ENCODE results near the gene GALM.
"Not testable (repeated sequence)": the region's sequence is repeated elsewhere in the genome, so short reads cannot be mapped to it uniquely, and the experiment has no call there.

GALM gene

DNA sequence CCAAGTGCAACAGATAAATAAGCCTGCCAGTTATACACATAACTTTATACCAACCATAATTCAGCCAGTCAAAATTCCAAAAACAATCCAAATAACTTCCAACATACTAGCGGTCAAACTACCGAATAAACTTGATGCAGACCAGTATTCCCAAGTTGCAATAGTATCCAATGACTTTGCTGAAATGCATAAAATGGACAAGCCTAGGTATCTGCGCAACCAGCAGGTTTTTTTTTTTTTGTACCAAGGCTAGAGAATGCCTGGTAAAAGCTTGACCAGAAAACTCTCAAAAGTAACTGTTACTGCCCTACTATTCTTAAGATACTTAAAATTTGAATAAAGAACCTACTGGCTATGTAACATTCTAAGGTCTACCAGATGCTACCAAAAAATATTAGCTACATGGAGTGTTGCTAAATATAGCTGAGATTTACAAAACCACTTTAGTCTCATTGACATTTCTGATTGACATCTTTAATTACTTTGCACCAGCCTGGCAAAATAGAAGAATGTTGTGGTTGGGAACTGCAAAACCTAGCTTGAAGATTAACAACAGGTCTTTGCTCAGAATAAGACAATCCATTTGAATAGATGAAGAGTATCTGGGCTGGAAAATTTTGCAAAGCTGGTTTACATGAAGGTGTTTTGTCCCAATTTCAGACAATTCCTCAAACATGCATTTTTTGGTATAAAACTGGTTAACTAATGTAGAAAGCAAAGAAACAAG lies 77.9 kb downstream of the GALM start:
- DNase-seq: no peak

DNA sequence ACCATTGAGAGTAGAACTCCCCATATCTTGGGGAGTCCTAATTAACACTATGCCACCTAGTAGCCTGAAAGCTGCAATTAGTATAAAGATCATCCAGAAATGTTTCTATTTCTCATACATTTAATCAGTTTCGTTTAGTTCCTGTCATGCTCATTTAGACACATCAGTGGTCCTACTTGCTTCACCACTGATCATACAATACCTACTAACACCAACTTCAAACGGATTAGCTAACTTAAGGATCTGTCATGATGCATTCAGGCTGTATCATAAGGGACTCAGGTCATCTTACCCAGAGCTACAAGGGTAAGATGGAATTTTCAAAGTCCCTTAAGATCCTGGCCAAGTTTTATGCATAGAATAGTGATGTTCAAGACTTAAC lies 78.5 kb downstream of the GALM start:
- DNase-seq: no peak

DNA sequence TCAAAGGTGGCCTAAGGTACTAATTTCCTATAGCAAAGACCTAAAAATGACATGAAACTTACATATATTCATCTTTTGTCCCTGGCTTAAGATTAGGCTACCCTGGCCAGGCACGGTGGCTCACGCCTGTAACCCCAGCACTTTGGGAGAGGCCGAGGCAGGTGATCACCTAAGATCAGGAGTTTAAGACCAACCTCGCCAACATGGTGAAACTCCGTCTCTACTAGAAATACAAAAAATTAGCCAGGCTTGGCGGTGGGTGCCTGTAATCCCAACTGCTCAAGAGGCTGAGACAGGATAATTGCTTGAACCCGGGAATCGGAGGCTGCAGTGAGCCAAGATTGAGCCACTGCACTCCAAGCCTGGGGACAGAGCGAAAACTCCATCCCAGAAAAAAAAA lies 79.4 kb downstream of the GALM start:
- DNase-seq: no peak

DNA sequence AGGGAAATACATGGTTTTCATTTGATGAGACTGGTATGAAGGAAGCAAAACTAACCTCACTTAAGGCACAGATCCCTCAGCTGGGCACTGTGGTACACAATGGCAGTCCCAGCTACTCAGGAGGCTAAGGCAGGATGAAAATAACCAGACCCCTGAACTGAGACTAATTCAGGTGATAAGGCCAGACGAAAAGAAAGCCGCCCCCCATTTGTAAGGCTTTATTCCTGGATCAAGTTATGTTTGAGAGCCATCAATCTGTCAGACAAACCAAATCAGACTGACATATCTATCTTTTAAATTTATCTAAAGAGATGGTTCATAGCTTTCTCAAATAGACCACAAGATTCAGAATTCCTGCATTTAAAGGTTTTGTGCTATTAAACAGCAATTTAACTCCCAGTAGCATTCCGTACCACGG lies 81.1 kb downstream of the GALM start:
- DNase-seq: no peak

DNA sequence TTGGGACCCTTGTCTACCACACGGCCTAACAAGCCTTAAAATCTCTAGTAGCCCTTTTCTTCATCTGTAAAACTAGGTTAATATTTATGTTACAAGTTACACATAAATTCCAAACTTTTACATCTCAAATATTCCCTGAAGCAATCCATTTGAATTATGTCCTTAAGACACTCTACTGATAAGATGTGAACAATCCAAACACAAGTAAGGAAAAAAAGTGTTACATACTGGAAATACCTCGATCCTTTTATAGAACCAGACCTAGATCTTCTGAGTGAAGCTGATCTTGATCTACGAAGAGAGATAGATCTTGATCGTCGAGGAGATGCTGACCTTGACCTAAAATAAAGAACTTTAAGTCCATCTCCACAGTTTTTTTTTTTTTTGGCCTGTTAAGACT lies 81.9 kb downstream of the GALM start:
- DNase-seq: no peak

DNA sequence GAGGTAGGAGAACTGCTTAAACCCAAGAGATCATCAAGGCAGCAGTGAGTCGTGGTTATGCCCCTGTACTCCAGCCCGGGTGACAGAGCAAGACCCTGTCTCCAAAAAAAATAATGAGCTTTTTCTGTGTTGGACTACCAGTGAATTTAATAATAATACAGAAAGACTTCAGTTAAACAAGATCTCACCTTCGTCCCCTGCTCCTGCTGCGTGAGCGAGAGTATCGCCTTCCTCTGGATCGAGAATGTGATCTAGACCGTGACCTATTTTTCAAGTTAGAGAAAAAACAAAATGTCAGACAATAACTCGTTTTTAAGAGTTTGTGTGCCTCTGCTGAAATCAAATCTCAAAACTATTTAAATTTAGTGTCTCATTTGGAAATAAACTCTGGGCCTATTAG lies 82.5 kb downstream of the GALM start:
- no peak for DNase-seq

DNA sequence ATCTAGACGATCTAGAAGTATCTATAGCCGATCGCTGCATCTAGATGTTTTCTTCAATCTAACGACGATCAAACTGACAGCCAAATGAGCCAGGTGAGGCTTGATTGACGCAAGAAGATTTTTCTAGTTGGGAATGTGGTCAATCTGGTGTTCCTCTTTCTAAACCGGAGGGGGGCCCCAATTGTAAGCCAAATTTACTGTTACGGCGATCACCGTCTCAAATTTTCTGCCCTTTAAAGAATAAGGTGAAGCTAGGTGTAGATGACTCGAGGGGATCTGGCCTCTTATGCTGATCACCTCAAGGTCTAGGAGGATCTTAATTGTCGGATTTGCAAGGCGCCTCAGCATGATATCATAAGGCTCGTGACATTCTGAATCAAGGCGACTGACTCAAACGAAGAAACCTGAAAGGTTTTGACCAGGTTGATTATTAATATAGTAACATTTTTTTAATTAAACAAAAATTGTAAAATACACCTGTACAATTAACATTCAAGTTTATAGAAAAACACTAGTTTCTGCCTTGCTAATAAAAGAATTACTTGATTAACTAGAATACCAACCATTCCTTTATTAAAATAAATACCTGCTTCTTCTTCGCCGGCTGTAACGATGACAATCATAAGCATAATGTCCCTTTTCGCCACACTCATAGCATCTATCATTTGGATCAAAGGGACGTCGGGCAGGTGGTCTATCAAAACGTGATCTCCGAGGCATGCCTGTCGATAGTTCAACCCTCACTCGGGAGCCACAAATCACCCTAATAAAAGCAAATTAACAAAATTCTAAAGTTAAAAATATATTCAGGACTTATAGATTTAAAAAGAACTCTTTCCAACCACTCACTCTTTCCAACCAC lies 83.3 kb downstream of the GALM start:
- DNase-seq: no peak

DNA sequence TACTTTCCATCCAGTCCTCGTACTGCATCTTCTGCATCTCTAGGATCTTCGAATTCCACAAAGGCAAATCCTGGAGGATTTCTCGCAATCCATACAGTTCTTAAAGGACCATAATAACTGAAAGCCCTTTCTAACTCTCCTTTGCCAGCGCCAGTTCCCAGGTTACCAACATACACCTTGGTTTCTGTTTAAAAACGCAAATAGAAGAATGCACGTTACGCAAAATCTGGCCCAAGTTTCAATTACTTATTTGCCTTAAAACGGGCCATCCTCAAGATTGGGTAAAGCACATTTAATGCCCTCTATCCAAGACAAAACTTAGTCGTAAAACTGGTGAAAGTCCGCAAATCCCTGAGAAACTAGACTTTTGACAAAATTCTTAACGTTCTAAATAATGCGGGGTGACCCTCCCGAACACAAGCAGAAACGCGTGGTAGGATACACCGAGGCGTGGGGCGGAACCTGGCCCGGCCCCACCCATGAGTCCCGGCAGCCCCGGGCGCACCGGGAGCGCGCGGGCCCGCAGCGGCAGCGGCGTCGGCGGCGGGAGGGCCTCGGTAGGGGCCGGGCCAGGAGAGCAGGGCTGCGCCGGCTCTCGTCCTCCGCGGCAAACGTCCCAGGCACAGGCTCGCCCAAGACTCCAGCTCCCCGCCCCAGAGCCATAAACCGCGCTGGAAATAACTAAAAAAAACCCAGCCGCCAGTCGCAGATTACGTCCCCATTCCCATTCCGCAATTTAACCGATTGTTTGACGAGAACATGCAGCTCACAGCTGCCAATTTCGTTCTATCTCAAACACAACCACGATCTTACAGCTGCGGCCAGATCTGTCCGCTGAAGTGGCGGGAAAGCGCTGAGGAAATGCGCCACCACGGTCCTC lies 84.3 kb downstream of the GALM start:
- peak; percentile 54 for DNase-seq

DNA sequence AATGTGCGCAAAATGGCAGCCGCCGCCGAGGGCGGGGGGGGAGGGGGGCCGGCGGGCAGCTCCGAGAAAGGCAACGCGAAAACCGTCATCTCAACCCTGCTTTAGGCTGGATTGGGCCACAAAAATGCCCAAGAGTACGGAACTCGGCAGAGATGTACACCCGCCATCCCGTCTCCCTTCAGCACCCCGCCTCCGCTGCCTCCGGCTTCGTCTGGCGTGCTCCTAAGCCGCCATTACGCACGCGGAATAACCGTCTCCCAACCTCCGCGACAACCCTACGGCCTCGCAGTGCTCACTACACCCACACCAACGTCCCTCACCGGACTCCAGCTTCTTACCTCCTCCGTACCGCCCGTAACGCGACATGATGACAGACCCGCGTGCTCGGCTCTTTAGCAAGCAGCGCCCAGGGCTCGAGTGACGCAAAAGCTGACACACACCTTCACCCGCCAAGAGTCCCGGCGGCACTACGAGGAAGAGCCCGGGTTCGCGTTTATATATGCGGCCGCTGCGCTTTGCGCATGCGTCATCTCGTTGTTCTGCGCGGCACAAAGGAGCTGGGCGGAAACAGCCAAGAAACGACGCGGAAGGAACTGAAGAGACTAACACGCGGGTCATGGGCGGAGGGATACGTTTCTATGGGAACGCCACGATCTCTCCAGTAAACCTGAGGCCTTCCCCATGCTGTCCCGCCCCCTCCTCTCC lies 85.1 kb downstream of the GALM start, which contains the start of gene SRSF7:
Gene SRSF7 (minus strand): TSS at position 471 of the 705 bp plus-strand sequence. CDS start 105 bp downstream, at position 366.
- peak; percentile 99 for DNase-seq

DNA sequence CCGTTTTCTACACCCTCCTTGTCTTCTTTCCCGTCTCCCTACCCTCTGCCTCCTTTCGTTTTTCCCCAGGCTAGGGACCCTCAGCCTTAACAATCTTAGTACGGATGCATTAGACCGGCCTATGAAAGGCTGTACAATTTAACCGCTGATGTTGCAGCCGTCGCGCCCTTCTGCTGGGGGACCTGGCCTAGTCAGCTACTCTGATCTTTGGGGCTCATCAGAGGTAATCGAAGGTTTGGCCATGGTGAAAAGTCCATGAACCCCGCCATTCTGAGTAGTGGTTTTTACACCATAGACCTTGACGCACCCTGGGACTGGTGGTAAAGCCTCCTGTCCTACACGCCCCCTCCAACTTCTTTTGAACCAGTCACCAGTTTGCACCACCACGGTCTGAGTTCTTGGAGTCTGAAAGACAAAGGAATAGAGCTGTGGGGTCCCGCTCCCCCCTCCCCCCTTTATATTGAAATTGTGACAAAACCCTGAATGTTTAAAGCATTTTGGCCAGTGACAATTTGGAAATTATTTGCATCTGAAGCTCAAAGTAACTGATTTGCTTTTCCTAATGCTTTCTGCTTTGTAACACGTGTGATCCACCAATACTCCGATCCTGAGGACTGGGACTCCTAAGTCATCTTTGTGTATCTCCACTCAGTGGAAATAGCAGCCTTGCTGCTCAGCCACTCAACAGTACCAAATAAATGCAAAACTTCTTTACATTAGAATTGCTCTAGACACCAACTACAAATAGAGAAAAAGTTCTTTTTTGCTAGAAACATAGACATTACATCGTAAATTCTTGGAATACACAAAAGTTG lies 85.9 kb downstream of the GALM start:
- no peak for DNase-seq

DNA sequence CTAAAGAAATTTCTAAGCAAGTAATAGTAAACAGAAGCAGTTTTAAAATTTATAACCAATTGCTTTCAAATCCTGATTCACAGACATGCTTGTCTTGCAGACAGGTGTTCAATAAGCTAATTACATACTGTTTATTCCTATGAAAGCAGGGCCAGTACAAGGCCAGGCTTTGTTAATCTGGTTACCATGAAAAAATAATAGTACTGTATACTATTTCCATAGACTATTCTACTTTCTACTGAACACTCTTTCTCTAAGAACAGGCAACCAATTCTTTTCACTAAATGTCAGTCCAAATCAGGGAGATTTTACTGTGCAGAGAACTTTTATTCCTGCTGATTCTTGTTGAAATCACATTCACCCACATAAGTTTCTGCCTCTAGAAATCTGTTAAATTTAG lies 88.1 kb downstream of the GALM start:
- DNase-seq: no peak

DNA sequence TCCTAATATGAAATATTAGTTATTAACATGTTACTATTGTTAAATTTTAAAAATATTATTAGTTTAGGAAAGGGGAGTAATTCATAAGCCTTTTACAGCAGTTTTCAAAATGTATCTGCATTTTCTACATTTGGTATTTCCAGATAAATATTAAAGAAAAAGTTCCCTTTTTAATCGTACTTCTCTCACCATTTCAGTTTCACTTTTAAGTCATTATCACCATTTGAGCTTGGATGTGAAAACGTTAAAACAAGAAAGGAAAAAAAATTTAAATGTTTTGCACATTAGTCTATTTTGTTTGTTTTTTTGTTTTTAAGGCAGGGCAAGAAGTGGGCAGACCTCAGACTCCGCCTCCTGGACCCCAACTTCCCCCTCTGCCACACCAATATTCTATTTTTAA lies 88.6 kb downstream of the GALM start:
- no peak for DNase-seq

DNA sequence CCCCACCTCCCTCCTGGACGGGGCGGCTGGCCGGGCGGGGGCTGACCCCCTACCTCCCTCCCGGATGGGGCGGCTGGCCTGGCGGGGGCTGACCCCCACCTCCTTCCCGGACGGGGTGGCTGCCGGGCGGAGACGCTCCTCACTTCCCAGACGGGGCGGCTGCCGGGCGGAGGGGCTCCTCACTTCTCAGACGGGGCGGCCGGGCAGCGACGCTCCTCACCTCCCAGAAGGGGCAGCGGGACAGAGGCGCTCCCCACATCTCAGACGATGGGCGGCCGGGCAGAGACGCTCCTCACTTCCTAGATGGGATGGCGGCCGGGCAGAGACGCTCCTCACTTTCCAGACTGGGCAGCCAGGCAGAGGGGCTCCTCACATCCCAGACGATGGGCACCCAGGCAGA lies 90.0 kb downstream of the GALM start:
- not testable (repeated sequence) for DNase-seq

DNA sequence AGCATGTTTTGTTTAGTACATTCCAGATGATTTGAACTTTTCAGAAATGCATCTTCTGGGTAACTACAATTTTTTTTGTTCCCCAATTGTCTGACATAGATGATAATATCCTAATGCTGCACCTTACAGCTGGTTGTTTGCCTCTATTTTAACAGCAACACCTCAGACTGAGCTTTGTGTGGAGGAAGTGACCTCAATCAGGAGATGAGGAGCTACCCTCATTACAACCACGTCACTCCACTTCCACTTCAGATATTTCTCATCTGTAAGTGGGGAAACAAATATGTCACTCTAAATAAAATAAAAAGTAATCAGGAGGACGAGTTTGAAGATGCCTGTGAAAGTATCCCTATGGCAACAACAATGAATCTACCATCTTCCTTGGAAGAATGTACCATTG lies 97.3 kb downstream of the GALM start:
- no peak for DNase-seq

DNA sequence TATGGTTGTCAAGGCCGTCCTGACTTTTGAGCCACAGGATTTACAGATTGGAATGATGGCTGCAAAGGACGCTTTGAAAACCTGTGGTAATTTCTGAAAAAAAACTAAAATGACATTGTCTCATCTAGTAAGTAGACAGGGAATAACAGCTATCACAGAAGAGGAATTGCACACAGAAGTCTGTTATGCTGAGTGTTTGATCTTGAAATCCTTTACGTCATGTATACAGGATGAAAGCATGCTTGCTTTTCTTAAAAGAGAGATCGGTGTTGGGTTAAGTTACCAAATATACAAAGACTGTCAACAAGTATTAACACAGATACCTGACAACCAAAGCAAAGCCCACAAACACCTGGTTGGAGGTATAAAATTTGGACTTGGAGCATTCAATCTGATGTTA lies 97.8 kb downstream of the GALM start:
- DNase-seq: no peak

DNA sequence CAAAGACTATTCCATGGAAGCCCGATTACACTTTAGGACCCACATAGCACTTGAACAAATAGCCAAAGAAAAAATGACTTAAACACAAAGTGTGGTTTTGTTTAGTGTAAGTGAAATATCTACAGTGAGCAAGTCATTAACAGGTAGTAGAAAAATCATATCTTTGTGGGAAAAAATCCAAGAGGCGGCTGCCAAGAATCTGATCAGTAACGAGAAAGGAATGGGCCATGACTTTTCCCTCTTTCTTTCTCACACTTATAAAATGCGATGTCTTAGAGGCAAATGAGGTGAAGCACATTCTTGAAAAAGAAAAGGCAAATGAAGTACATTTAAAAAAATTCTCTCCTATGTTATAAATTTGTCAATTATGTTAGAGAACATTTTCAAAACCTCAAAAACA lies 99.2 kb downstream of the GALM start:
- DNase-seq: no peak

DNA sequence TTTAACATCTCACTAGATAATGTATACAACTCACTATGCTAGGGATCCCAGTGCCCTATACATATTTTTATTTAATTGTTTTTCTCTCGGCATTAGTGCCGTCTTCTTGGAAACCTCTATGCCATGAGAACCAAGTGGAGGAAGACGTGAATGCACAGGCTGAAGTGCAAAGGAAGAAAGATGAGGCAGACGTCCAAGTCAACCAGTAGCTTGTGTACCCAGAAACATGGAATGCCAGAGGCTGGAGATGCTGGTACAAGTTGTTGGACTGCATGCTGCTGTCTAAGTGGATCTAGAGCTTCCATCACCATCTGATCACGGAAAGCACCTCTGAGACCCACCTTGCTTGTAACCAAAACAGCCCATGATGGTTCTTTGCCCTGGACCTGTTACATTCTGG lies 99.6 kb downstream of the GALM start:
- no peak for DNase-seq

DNA sequence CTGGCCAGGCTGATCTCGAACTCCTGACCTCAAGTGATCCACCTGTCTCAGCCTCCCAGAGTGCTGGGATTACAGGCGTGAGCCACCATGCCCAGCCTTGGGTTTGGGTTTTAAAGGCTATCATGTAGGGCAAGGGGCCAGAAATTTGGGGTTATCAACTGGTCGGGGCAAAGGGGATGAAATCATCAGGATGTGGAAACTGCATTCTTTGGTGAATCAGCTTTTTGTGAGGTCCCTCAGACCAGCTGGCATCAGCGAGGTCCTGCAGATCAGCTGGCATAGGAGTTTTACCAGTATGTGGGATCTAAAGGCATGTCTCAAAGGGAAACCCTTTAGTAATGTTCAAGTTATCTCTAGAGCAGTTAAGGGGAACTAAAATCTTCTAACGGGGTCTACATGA lies 105.7 kb downstream of the GALM start:
- DNase-seq: no peak

DNA sequence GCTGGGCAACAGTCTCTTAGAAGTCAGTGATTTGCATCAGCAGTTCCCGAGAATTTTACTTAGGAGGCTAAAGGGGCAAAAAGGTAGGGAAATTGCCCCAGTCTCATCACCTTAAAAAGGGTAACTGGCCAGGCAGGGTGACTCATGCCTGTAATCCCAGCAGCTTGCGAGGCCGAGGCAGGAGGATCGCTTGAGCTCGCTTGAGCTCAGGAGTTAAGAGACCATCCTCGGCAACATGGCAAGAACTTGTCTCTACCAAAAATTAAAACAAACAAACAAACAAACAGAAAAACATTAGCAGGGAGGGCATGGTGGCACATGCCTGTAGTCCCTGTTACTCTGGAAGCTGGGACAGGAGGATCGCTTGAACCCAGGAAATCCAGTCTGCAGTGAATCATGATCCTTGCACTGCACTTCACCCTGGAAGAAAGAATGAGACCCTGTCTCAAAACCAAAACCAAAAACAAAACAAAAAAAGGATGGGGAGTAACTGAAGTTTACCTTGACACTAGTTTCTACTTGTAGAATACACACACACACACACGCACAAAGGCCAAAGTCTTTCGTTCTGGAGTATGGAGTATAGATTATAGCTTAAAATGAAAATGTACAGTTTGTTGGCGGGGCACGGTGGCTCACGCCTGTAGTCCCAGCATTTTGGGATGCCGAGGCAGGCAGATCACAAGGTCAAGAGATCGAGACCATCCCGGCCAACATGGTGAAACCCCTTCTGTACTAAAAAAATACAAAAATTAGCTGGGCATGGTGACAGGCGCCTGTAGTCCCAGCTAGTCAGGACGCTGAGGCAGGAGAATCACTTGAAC lies 109.4 kb downstream of the GALM start:
- no peak for DNase-seq

DNA sequence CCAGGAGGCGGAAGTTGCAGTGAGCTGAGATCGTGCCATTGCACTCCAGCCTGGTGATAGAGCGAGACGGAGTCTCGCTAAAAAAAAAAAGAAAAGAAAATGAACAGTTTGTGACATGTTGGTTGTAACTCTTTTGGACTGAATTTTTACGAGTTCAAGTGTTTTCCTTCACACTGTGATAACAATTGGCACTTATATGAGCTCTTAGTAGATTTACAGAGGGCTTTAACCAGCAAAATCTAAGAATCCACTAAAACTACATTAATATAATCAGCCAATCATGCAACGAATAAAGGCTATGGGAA lies 110.0 kb downstream of the GALM start:
- no peak for DNase-seq

DNA sequence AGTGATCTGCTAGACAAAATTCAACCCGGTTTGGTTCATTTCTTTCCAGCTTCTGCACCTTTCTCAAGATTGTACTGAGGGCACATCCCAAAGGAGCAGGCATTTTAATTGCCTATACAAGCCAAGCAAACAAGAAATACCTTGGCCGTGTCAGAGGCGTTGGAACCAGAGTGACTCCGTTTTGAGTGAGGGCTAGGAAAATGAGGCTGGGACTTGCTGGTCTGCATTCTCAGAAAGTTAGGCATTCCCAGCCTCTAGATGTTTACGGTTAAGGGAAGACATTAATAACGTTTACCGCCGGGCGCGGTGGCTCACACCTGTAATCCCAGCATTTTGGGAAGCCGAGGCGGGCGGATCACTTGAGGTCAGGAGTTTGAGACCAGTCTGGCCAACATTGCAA lies 110.6 kb downstream of the GALM start:
- DNase-seq: no peak

All from NCI-H1417 treated with DMSO at 0.1 percent for 48 hours (cell line).